Measurements from ENCODE around the gene TPK1. TPM values are rescaled to one million over a fixed set of nuclear protein-coding genes. Genes with fewer than 3 reads are reported as not detected.

Gene TPK1
- total and polyA plus RNA-seq, 2 of the 4 experiments (the other 2 are of a cell fraction) = 0.38 to 1.8 TPM

- H3K4me3 ChIP-seq (ENCODE audit: insufficient read depth, low read depth, low read length) = no peak overlapping the region
- intact Hi-C loops (cut with micrococcal nuclease) = no loop called here
Measured at GRCh38 chr7:144474800-144475615, 360.8 kb downstream of the TPK1 start.

More at GRCh38 chr7:144474800-144475615, 360.8 kb downstream of the TPK1 start:
- H3K9ac ChIP-seq (ENCODE audit: low read depth, low read length) = no peak overlapping the region
- H3K14ac ChIP-seq (replicated peaks; ENCODE audit: low read depth, low read length) = no peak overlapping the region
- no peaks in the 10 kb centered on the region for H3K9me1 ChIP-seq (ENCODE audit: insufficient read depth, low read length)
- H3K4me2 ChIP-seq (ENCODE audit: low read depth, low read length) = no peak overlapping the region
- H2BK20ac ChIP-seq (ENCODE audit: low read depth, low read length) = no peak overlapping the region
- H2BK120ac ChIP-seq (ENCODE audit: low read depth, low read length) = no peak overlapping the region
- H3K9me3 ChIP-seq (ENCODE audit: control insufficient read depth, insufficient read depth, low read length) = peaks cover 4% of the 10 kb centered on the region; the same call in 1 of the 2 replicates
- H4K5ac ChIP-seq (ENCODE audit: low read depth, low read length) = no peak overlapping the region
- H3K4ac ChIP-seq (ENCODE audit: low read depth, low read length) = no peak overlapping the region
- no TSS peak for BruUV-seq (replicated peaks)
- H3K4me1 ChIP-seq (ENCODE audit: control insufficient read depth, insufficient read depth, low read length) = no peaks in the 10 kb centered on the region
- TF ChIP-seq RAD21 (IDR thresholded peaks at IDR 0.05; ENCODE audit: low read length) (no peak), MXI1 (IDR thresholded peaks at IDR 0.05; ENCODE audit: borderline replicate concordance, low read depth, low read length) (no peak), RFX5 (IDR thresholded peaks at IDR 0.05; ENCODE audit: low read depth, low read length) (no peak), CEBPB (IDR thresholded peaks at IDR 0.05; ENCODE audit: low read depth, low read length) (no peak), BHLHE40 (IDR thresholded peaks at IDR 0.05; ENCODE audit: low read depth, low read length) (no peak), CHD1 (IDR thresholded peaks at IDR 0.05; ENCODE audit: low read depth, low read length) (no peak), MAFK (IDR thresholded peaks at IDR 0.05; ENCODE audit: low read depth, low read length) (no peak), CTCF (conservative IDR thresholded peaks at IDR 0.05; ENCODE audit: low read depth, low read length) (no peak), FOS (IDR thresholded peaks at IDR 0.05; ENCODE audit: low read depth, low read length) (no peak), USF2 (IDR thresholded peaks at IDR 0.05; ENCODE audit: low read depth, low read length) (no peak), RCOR1 (IDR thresholded peaks at IDR 0.05; ENCODE audit: insufficient replicate concordance, low read length) (no peak), MAZ (IDR thresholded peaks at IDR 0.05; ENCODE audit: borderline replicate concordance, low read depth, low read length) (no peak)
- TF ChIP-seq, protein P1, sequence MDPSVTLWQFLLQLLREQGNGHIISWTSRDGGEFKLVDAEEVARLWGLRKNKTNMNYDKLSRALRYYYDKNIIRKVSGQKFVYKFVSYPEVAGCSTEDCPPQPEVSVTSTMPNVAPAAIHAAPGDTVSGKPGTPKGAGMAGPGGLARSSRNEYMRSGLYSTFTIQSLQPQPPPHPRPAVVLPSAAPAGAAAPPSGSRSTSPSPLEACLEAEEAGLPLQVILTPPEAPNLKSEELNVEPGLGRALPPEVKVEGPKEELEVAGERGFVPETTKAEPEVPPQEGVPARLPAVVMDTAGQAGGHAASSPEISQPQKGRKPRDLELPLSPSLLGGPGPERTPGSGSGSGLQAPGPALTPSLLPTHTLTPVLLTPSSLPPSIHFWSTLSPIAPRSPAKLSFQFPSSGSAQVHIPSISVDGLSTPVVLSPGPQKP (IDR thresholded peaks at IDR 0.05; ENCODE audit: borderline replicate concordance, low read depth, low read length) = no peak
- dilution Hi-C loops (cut with HindIII; ENCODE audit: low sequenced_read_pairs, unreplicated experiment) (no loop called here), in situ Hi-C loops (cut with MboI; ENCODE audit: low sequenced_read_pairs) (no loop called here)
- H2AK5ac ChIP-seq (ENCODE audit: low read depth, low read length) = no peak overlapping the region
- H4K8ac ChIP-seq (ENCODE audit: low read depth in 2 of 2, low read length in 2 of 2) = no peak overlapping the region
- no peak for DNase-seq
- no peaks in the 10 kb centered on the region for H3K36me3 ChIP-seq (ENCODE audit: control insufficient read depth, insufficient read depth, low read length)
- no peak overlapping the region for H3K18ac ChIP-seq (ENCODE audit: low read depth, low read length)
- no peak overlapping the region for H2BK15ac ChIP-seq (ENCODE audit: low read depth, low read length)
- H2BK5ac ChIP-seq (ENCODE audit: low read depth, low read length, poor library complexity, severe bottlenecking) = no peak overlapping the region
- no CpG with 5 or more reads among the region's 2 CpGs for WGBS, 2 experiments (ENCODE audit: extremely low coverage in 2 of 2, insufficient read length in 1 of 2)
- ChIA-PET CTCF (no interaction called here), POLR2A (ENCODE audit: unreplicated experiment) (no interaction called here)
- no peak overlapping the region for H4K91ac ChIP-seq (ENCODE audit: insufficient read depth, low read depth, low read length)
- no peak overlapping the region for H2AK9ac ChIP-seq (replicated peaks; ENCODE audit: low read depth, low read length, poor library complexity)
- H3K27ac ChIP-seq (ENCODE audit: insufficient read depth, low read length) = no peak overlapping the region
- H3K56ac ChIP-seq (ENCODE audit: extremely low read depth, insufficient read depth, low read length) = no peak overlapping the region
- H3K23ac ChIP-seq (ENCODE audit: low read depth, low read length) = no peak overlapping the region
- H3K27me3 ChIP-seq (ENCODE audit: control insufficient read depth, insufficient read depth, low read length) = no peaks in the 10 kb centered on the region
- H2AFZ ChIP-seq (replicated peaks; ENCODE audit: low read length, poor library complexity) = no peak overlapping the region
- H4K20me1 ChIP-seq (ENCODE audit: insufficient read depth, low read length) = no peaks in the 10 kb centered on the region
- H3K79me1 ChIP-seq (ENCODE audit: low read depth in 1 of 2, low read length in 2 of 2) = no peaks in the 10 kb centered on the region
- no peak for ATAC-seq (ENCODE audit: low read depth)
